ENCODE measurements around the gene ERP44. TPM values are rescaled to one million over a fixed set of nuclear protein-coding genes. Genes with fewer than 3 reads are reported as not detected.
"Not testable (repeated sequence)": the region's sequence is repeated elsewhere in the genome, so short reads cannot be mapped to it uniquely, and the experiment has no call there.

The ERP44 gene
- total RNA-seq (10 to 100 TPM; 14.7 to 15.0 TPM), polyA plus RNA-seq (10 to 100 TPM; 28.0 to 35.0 (median 31.2) TPM), total RNA-seq (26.6 to 52.6 (median 45.8) reads per million in 6 experiments)

DNA sequence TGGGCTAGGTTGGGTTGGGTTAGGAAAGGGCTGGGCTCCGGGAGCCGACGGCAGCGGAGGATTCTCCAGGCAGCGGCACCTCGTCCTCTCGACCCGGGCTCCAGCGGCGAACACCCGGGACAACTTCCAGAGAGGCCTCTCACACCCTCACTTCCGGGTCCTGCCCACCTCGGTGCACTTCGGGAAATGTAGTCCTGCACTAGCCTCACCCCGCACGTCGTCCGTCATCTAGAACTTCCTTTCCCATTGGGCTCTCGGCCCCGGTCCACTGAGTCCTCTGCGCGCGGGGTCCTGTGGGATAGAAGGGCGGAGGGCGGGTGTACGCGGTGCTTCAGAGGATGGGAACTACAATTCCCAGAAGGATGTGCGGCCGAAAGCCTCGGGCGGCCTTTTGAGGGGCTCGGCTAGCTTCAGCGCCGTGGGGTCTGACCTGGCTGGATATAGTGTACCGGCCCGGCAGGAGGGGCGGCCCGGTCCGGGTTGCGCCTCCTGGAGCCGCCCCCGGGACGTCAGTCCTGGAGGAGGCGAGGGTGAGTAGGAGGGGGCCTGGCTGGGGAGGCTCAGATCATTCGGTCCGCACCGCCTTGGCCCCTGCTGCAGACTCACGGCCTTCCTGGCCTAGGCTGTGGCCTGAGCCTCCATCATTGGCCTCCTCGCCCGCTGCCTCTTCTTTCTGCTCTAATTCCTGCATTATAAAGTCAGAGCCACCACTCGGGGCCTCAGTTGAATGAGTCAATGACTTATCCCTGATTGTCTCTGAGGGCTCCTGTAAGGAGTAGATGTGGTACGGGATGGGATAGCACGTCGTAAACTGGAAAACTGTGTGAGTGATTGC is at the start of gene ERP44, which contains the start of gene INVS:
TSS of gene ERP44 (minus strand) at position 114 of the 835 bp plus-strand sequence. CDS start 160 bp downstream, outside the sequence.
TSS of gene INVS (plus strand) at position 357 of the 835 bp plus-strand sequence. CDS start 5,279 bp downstream, outside the sequence.
- ATAC-seq (peak; percentile 98 to 99), DNase-seq (peak; percentile 87 to 99 (median 96))
- Mint-ChIP-seq H3K4me1 (peaks cover 12 to 55% (median 43%) of the 10 kb centered on the region in 4 donors), H3K27ac (peak within 1 kb of the TSS; percentile 92 to 100 (median 98)), H3K4me3 (peak within 1 kb of the TSS; percentile 97 to 100 (median 99)), H3K36me3 (peaks cover 0 to 19% (median 0%) of the 10 kb centered on the region in 3 donors), H3K9me3 (no peaks in the 10 kb centered on the region), H3K27me3 (peaks cover 0 to 2% (median 0%) of the 10 kb centered on the region in 5 donors)
- POLR2A ChIA-PET, result interaction anchor here (1.1 kb wide), 1 partner anchor 191 kb away, joined by 3 read pairs; no protein-coding TSS in a partner anchor

DNA sequence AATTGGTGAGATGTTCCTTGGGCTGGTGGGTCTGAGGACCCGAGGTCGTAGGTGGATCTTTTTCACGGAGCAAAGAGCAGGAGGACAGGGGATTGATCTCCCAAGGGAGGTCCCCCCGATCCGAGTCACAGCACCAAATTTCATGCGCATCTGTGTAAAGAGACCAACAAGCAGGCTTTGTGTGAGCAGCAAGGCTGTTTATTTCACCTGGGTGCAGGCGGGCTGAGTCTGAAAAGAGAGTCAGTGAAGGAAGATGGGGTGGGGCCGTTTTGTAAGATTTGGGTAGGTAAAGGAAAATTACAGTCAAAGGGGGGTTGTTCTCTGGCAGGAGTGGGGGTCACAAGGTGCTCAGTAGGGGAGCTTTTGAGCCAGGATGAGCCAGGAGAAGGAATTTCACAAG is 47.2 kb upstream of the ERP44 start:
- H3K4me3 Mint-ChIP-seq, DNase-seq, ATAC-seq, H3K27me3 Mint-ChIP-seq, H3K9me3 Mint-ChIP-seq, H3K27ac Mint-ChIP-seq, POLR2A ChIA-PET: not testable (repeated sequence)
- H3K4me1 Mint-ChIP-seq, result peaks cover 0 to 17% (median 8%) of the 10 kb centered on the region in 4 donors
- H3K36me3 Mint-ChIP-seq, result peaks cover 0 to 12% (median 5%) of the 10 kb centered on the region in 3 donors

DNA sequence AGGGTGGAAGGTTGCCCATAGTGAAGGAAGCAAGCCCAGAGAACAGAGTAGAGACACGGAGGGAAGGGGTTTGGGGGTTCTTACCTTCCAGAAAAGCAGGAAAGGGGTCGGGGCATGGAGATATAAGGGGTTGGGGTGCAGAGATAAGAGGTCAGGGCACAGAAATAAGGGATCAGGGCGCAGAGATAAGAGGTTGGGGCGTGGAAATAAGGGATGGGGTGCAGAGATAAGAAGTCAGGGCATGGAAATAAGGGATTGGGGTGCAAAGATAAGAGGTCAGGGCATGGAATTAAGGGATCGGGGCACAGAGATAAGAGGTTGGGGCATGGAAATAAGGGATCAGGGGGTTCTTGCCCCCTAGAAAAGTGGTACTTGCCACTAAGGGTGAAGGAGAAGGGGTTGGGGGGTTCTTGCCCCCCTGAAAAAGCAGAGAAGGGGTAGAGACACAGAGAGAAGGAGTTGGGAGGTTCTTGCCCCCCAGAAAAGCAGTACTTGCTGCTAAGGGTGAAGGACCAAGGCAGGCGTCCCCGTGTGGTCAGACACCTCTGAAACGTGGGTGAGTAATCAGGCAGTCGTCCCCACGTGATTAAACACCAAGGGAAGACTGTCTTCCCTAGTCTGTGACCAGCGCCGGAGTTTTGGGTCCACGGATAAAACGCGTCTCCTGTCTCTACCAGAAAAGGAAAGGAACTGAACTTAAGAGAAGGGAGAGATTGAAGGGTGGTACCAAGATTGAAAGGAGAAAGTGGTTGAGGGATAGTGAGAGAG is 46.6 kb upstream of the ERP44 start:
- POLR2A ChIA-PET, H3K27me3 Mint-ChIP-seq, H3K27ac Mint-ChIP-seq, H3K36me3 Mint-ChIP-seq, H3K4me3 Mint-ChIP-seq, DNase-seq, H3K9me3 Mint-ChIP-seq, ATAC-seq: not testable (repeated sequence)
- H3K4me1 Mint-ChIP-seq, result peaks cover 0 to 15% (median 7%) of the 10 kb centered on the region in 4 donors

GRCh38 chr9:100141862-100142261 is 43.1 kb upstream of the ERP44 start:
- ATAC-seq, H3K27ac Mint-ChIP-seq, POLR2A ChIA-PET, DNase-seq, H3K4me3 Mint-ChIP-seq, H3K9me3 Mint-ChIP-seq, H3K27me3 Mint-ChIP-seq: not testable (repeated sequence)
- Mint-ChIP-seq H3K4me1 (peaks cover 0 to 15% (median 7%) of the 10 kb centered on the region in 4 donors), H3K36me3 (peaks cover 0 to 16% (median 0%) of the 10 kb centered on the region in 3 donors)

GRCh38 chr9:100140303-100140702 is 41.5 kb upstream of the ERP44 start:
- H3K4me3 Mint-ChIP-seq, H3K27ac Mint-ChIP-seq, ATAC-seq, H3K27me3 Mint-ChIP-seq, POLR2A ChIA-PET, H3K9me3 Mint-ChIP-seq, DNase-seq: not testable (repeated sequence)
- H3K36me3 Mint-ChIP-seq, result peaks cover 0 to 14% (median 0%) of the 10 kb centered on the region in 3 donors
- H3K4me1 Mint-ChIP-seq, result peaks cover 0 to 15% (median 4%) of the 10 kb centered on the region in 4 donors

DNA sequence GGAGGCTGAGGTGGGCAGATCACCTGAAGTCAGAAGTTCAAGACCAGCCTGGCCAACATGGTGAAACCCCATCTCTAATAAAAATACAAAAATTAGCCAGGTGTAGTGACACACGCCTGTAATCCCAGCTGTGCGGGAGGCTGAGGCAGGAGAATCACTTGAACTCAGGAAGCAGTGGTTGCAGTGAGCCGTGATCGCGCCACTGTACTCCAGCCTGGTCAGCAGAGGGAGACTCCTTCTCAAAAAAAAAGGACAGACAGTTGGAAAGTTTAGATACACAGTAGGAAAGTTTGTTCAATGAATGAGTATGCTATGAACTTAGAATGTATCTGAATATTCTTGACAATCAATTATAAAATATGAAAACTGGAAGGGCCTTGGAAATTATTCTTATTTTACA is 38.0 kb upstream of the ERP44 start:
- POLR2A ChIA-PET, DNase-seq, H3K27me3 Mint-ChIP-seq, ATAC-seq, H3K4me3 Mint-ChIP-seq, H3K27ac Mint-ChIP-seq, H3K4me1 Mint-ChIP-seq, H3K9me3 Mint-ChIP-seq: not testable (repeated sequence)
- peaks cover 0 to 34% (median 17%) of the 10 kb centered on the region in 3 donors for H3K36me3 Mint-ChIP-seq

DNA sequence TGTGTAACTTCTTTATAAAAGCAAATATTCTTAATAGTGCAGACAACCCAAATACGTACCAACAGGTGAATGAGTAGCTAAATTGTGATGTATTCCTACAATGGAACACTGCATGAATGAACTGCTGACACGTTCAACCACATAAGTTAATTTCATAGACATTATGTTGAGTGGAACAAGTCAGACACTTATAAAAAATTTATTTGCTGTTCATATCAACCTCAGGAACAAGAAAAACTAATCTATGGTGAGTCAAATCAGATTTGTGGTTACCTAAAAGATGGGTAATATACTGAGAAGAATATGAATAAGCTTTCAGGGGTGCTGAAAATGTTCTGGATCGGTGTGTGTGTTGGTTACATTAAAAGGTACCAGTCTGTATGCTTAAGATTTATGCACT is 35.9 kb upstream of the ERP44 start:
- H3K4me1 Mint-ChIP-seq, result peaks cover 0 to 4% (median 0%) of the 10 kb centered on the region in 4 donors
- ATAC-seq (no peak), DNase-seq (no peak)
- peak overlapping the region in 2 of 10 donors; percentile 30 to 84 for H3K27ac Mint-ChIP-seq
- POLR2A ChIA-PET, result no interaction called here
- H3K27me3 Mint-ChIP-seq, result no peaks in the 10 kb centered on the region
- H3K9me3 Mint-ChIP-seq, result no peaks in the 10 kb centered on the region
- H3K4me3 Mint-ChIP-seq, result no peak overlapping the region
- H3K36me3 Mint-ChIP-seq, result peaks cover 0 to 46% (median 20%) of the 10 kb centered on the region in 3 donors

DNA sequence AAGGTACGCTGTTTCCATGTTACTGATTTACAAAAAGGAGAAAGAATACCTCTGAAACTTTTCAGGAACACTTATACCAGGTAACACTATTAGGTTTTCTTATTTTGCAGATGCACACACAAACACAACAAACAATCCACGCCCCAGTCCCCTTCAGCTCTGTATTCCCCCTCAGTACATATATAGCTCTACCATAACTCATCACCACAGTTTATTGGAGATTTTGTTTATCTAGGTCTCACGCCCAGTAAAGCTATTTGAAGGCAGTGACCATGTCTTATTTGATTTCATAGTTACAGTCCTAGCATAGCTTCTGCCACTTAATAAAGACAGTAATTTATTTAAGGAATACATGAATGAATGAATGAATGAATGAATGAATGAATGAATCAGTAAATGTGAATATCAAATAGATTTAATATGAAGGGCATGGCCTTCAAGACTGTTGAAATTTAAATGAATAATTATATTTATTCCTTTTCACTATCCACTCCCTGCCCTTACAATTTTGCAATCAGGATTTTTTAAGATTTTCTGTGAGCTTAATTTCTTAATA is 33.2 kb upstream of the ERP44 start:
- peaks cover 0 to 58% (median 32%) of the 10 kb centered on the region in 3 donors for H3K36me3 Mint-ChIP-seq
- DNase-seq, result no peak
- ATAC-seq, result no peak
- H3K27me3 Mint-ChIP-seq, result no peaks in the 10 kb centered on the region
- H3K27ac Mint-ChIP-seq, result no peak overlapping the region
- H3K4me1 Mint-ChIP-seq, result peaks cover 0 to 4% (median 0%) of the 10 kb centered on the region in 4 donors
- POLR2A ChIA-PET, result no interaction called here
- no peaks in the 10 kb centered on the region for H3K9me3 Mint-ChIP-seq
- no peak overlapping the region for H3K4me3 Mint-ChIP-seq

GRCh38 chr9:100131216-100131615 is 32.4 kb upstream of the ERP44 start:
- H3K27ac Mint-ChIP-seq, result no peak overlapping the region
- no peaks in the 10 kb centered on the region for H3K27me3 Mint-ChIP-seq
- peaks cover 0 to 63% (median 36%) of the 10 kb centered on the region in 3 donors for H3K36me3 Mint-ChIP-seq
- no peak for DNase-seq
- H3K9me3 Mint-ChIP-seq, result no peaks in the 10 kb centered on the region
- no peak overlapping the region for H3K4me3 Mint-ChIP-seq
- POLR2A ChIA-PET, result no interaction called here
- H3K4me1 Mint-ChIP-seq, result peaks cover 0 to 4% (median 0%) of the 10 kb centered on the region in 4 donors
- no peak for ATAC-seq

GRCh38 chr9:100129772-100130171 is 31.0 kb upstream of the ERP44 start:
- no peak for ATAC-seq
- H3K27me3 Mint-ChIP-seq, result no peaks in the 10 kb centered on the region
- no peak for DNase-seq
- H3K4me3 Mint-ChIP-seq, result no peak overlapping the region
- H3K36me3 Mint-ChIP-seq, result peaks cover 0 to 71% (median 41%) of the 10 kb centered on the region in 3 donors
- no peaks in the 10 kb centered on the region for H3K9me3 Mint-ChIP-seq
- H3K4me1 Mint-ChIP-seq, result peaks cover 0 to 3% (median 0%) of the 10 kb centered on the region in 4 donors
- no peak overlapping the region for H3K27ac Mint-ChIP-seq
- POLR2A ChIA-PET, result no interaction called here

- H3K27me3 Mint-ChIP-seq, result no peaks in the 10 kb centered on the region
- DNase-seq (no peak), ATAC-seq (no peak)
- H3K36me3 Mint-ChIP-seq, result peaks cover 0 to 50% (median 21%) of the 10 kb centered on the region in 3 donors
- H3K27ac Mint-ChIP-seq, result no peak overlapping the region
- no peaks in the 10 kb centered on the region for H3K9me3 Mint-ChIP-seq
- H3K4me1 Mint-ChIP-seq, result peaks cover 0 to 7% (median 2%) of the 10 kb centered on the region in 4 donors
- POLR2A ChIA-PET, result no interaction called here
- no peak overlapping the region for H3K4me3 Mint-ChIP-seq
These were observed 27.6 kb upstream of the ERP44 start for GRCh38 chr9:100126423-100126822.

GRCh38 chr9:100125910-100126309 is 27.1 kb upstream of the ERP44 start:
- POLR2A ChIA-PET, result no interaction called here
- Mint-ChIP-seq H3K4me1 (peaks cover 1 to 7% (median 3%) of the 10 kb centered on the region in 4 donors), H3K4me3 (peak overlapping the region in 1 of 10 donors; percentile 34), H3K9me3 (no peaks in the 10 kb centered on the region), H3K36me3 (peaks cover 0 to 51% (median 21%) of the 10 kb centered on the region in 3 donors), H3K27ac (no peak overlapping the region), H3K27me3 (no peaks in the 10 kb centered on the region)
- ATAC-seq (no peak), DNase-seq (no peak)

All from naive thymus-derived CD8-positive, alpha-beta T cell (primary cell).